ENCODE data around the gene RASSF10.

Gene RASSF10

GRCh38 chr11:12990162-12990480 is 19.0 kb upstream of the RASSF10 start:
- ChIA-PET CTCF (interaction anchor here (0.6 kb wide), 1 partner anchor 537 kb away, joined by 4 read pairs; no protein-coding TSS in a partner anchor), POLR2A (ENCODE audit: low non-redundant PET) (no interaction called here)
- H3K27ac ChIP-seq, result no peak overlapping the region
- DNase-seq (ENCODE audit: low spot score), result no peak
- TF ChIP-seq CTCF (conservative IDR thresholded peaks at IDR 0.05; ENCODE audit: low read depth), result no peak

GRCh38 chr11:12991426-12991825 is 17.7 kb upstream of the RASSF10 start:
- no peak overlapping the region for H3K27ac ChIP-seq
- DNase-seq (ENCODE audit: low spot score), result no peak
- CTCF ChIA-PET, result interaction anchor here (0.5 kb wide), 1 partner anchor 52 kb away, joined by 3 read pairs; no protein-coding TSS in a partner anchor
- TF ChIP-seq CTCF (conservative IDR thresholded peaks at IDR 0.05; ENCODE audit: low read depth), result no peak
- POLR2A ChIA-PET (ENCODE audit: low non-redundant PET), result no interaction called here

DNA sequence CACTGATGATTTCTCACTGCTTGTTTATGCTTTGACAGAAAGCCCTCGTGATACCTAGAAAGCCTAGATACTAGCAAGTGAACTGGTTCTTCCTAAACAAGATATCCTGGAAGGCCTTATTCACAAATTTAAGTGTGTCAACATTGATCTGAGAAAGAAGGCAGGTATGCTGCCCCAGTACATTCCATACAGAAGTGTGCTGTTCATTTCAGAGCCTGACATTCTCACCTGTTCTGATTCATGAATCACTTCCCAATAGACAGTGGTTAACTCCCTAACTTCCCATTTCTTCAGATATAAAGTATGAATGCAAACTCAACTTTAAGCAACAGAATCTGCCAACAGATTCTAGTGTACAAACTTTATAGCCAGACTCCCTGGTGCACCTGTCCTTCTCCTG is 15.5 kb upstream of the RASSF10 start:
- H3K27ac ChIP-seq, result no peak overlapping the region

GRCh38 chr11:12994476-12994875 is 14.6 kb upstream of the RASSF10 start:
- POLR2A ChIA-PET (ENCODE audit: low non-redundant PET), result no interaction called here
- CTCF ChIA-PET, result no interaction called here
- no peak for TF ChIP-seq CTCF (conservative IDR thresholded peaks at IDR 0.05; ENCODE audit: low read depth)
- H3K27ac ChIP-seq, result no peak overlapping the region
- no peak for DNase-seq (ENCODE audit: low spot score)

More for the DNA sequence above, 15.5 kb upstream of the RASSF10 start:
- ChIA-PET CTCF (interaction anchor here (0.6 kb wide), 1 partner anchor 32 kb away, joined by 3 read pairs; no protein-coding TSS in a partner anchor), POLR2A (ENCODE audit: low non-redundant PET) (no interaction called here)
- DNase-seq (ENCODE audit: low spot score), result peak; percentile 19
- TF ChIP-seq CTCF (conservative IDR thresholded peaks at IDR 0.05; ENCODE audit: low read depth), result no peak

DNA sequence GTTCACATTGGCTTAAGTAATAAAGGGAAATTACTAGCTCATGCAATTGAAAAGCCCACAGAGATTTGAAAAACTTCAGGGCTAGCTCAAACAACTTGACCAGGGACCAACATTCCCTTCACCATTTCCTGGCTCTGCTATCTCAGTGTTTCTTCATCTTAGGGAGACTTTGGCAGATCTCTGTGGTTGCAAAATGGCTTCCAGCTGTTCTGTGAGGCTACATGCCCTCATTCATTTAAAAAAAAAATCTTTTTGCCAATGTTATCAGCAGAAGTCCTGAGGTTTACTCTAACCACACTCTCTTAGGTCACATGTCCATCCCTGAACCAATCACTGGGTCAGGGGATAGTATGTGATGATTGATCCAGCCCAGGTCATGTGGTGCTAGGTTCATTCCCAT is 13.9 kb upstream of the RASSF10 start:
- ChIA-PET POLR2A (ENCODE audit: low non-redundant PET) (no interaction called here), CTCF (no interaction called here)
- H3K27ac ChIP-seq, result no peak overlapping the region
- no peak for TF ChIP-seq CTCF (conservative IDR thresholded peaks at IDR 0.05; ENCODE audit: low read depth)
- DNase-seq (ENCODE audit: low spot score), result no peak

DNA sequence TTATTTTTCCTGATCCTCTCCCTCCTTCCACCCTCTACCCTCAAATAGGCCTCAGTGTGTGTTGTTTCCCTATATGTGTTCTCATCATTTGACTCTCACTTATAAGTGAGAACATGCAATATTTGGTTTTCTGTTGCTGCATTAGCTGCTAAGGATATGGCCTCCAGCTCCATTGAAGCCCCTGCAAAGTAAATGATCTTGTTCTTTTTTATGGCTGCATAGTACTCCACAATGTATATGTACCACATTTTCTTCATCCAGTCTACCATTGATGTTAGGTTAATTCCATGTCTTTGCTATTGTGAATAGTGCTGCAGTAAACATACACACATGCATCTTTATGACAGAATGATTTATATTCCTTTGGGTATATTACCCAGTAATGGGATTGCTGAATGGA is 13.3 kb upstream of the RASSF10 start:
- ChIA-PET POLR2A (ENCODE audit: low non-redundant PET) (no interaction called here), CTCF (no interaction called here)
- no peak for DNase-seq (ENCODE audit: low spot score)
- TF ChIP-seq CTCF (conservative IDR thresholded peaks at IDR 0.05; ENCODE audit: low read depth), result no peak
- no peak overlapping the region for H3K27ac ChIP-seq

GRCh38 chr11:12997168-12997567 is 11.9 kb upstream of the RASSF10 start:
- no peak for TF ChIP-seq CTCF (conservative IDR thresholded peaks at IDR 0.05; ENCODE audit: low read depth)
- CTCF ChIA-PET, result no interaction called here
- no peak for DNase-seq (ENCODE audit: low spot score)
- no peak overlapping the region for H3K27ac ChIP-seq
- POLR2A ChIA-PET (ENCODE audit: low non-redundant PET), result no interaction called here
